Cardiac muscle cell (in vitro differentiated cells and primary cell): ENCODE results near the gene AQP12A. TPM values are rescaled to one million over a fixed set of nuclear protein-coding genes. Genes with fewer than 3 reads are reported as not detected.
"Not testable (repeated sequence)": the region's sequence is repeated elsewhere in the genome, so short reads cannot be mapped to it uniquely, and the experiment has no call there.

Experiments
- DNase-seq, 2 donors: peaks; one replicate each; pipeline versions ENCODE4 v3.0.0 to v3.0.0-alpha.2; 2010 to 2017; ENCODE audit warnings: low read depth in 1 of 2, low spot score in 1 of 2
- H3K27ac ChIP-seq: fragments of 200-600 bp; sonication (generic); 2 replicates; pipeline ENCODE4 v1.5.1; 2016
- H3K27me3 ChIP-seq: fragments of 200-600 bp; sonication (generic); 2 replicates; pipeline ENCODE4 v1.6.0; 2016; ENCODE audit warnings: control low read depth
- H3K36me3 ChIP-seq: fragments of 200-600 bp; sonication (generic); 2 replicates; pipeline ENCODE4 v1.5.1; 2016; ENCODE audit warnings: control low read depth
- H3K4me1 ChIP-seq: fragments of 200-600 bp; sonication (generic); 2 replicates; pipeline ENCODE4 v1.8.1; 2017; ENCODE audit warnings: low read depth, mild to moderate bottlenecking, mixed run types
- H3K4me3 ChIP-seq: fragments of 200-600 bp; sonication (generic); 2 replicates; pipeline ENCODE4 v1.5.1; 2016; ENCODE audit warnings: mild to moderate bottlenecking
- H3K9me3 ChIP-seq: fragments of 200-600 bp; sonication (generic); 2 replicates; pipeline ENCODE4 v1.5.1; 2017; ENCODE audit warnings: low read depth, mild to moderate bottlenecking, control low read depth
- polyA plus RNA-seq: library from polyadenylated mRNA; unstranded; fragments of >200 nt; fragmentation: Nextera tagmentation; extraction: Ambion mirVana; gene quantifications from 2 replicates; pipeline ENCODE4 v1.2.1, GENCODE V29; 2016
- total RNA-seq: library from RNA; depleted of rRNA; stranded (reverse); fragments of >200 nt; gene quantifications from 2 replicates; pipeline ENCODE4 v1.2.3, GENCODE V29; 2016
- TF ChIP-seq, protein P1 (sequence below): IDR thresholded peaks from 2 replicates; pipeline ENCODE4 v1.5.1; 2012; ENCODE audit warnings: low read depth, mild to moderate bottlenecking, low read length

The AQP12A gene
- total and polyA plus RNA-seq, 2 experiments from 2014 or later = not detected

DNA sequence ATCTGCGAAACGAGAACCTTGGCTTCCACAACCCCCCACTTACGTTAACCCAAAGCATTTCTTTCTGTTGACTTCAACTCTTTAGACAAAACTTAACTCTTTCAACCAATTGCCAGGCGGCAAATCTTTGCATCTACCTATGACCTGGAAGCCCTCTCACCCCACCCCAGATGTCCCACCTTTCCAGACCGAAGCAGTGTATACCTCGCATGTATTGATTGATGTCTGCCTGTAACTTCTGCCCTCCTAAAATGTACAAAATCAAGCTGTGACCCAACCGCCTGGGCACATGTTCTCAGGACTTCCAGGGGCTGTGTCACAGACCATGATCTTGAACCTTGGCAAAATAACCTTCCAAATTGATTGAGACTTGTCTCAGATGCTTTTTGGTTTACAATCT lies 21.3 kb upstream of the AQP12A start:
- peaks cover 41% of the 10 kb centered on the region for H3K27me3 ChIP-seq
- H3K4me3 ChIP-seq = no peak overlapping the region
- DNase-seq = no peak
- no peaks in the 10 kb centered on the region for H3K36me3 ChIP-seq
- no peaks in the 10 kb centered on the region for H3K4me1 ChIP-seq
- H3K27ac ChIP-seq = no peak overlapping the region
- TF ChIP-seq, protein P1, sequence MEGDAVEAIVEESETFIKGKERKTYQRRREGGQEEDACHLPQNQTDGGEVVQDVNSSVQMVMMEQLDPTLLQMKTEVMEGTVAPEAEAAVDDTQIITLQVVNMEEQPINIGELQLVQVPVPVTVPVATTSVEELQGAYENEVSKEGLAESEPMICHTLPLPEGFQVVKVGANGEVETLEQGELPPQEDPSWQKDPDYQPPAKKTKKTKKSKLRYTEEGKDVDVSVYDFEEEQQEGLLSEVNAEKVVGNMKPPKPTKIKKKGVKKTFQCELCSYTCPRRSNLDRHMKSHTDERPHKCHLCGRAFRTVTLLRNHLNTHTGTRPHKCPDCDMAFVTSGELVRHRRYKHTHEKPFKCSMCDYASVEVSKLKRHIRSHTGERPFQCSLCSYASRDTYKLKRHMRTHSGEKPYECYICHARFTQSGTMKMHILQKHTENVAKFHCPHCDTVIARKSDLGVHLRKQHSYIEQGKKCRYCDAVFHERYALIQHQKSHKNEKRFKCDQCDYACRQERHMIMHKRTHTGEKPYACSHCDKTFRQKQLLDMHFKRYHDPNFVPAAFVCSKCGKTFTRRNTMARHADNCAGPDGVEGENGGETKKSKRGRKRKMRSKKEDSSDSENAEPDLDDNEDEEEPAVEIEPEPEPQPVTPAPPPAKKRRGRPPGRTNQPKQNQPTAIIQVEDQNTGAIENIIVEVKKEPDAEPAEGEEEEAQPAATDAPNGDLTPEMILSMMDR = no peak
- H3K9me3 ChIP-seq = no peaks in the 10 kb centered on the region

DNA sequence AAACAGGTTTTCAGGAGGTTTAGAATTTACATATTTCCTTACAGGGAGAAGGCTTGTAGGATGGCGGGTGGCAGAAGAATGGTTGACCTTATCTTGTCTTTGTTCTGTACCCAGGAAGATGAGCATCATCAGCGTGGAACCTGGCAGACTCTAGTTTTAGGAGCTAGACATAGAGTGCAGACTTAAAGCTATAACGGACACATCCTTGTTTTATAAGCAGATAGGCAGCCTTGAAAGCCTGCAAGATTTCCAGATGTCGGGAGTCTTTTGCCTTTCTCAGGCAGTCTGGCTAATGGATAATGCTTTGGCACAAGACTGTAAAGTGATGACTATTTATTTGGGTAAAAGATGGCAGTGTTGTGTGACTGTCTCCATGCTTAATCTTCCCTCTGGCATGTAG lies 20.7 kb upstream of the AQP12A start:
- H3K9me3 ChIP-seq = no peaks in the 10 kb centered on the region
- no peak overlapping the region for H3K4me3 ChIP-seq
- no peak overlapping the region for H3K27ac ChIP-seq
- TF ChIP-seq, protein P1 = no peak
- DNase-seq = no peak
- no peaks in the 10 kb centered on the region for H3K4me1 ChIP-seq
- no peaks in the 10 kb centered on the region for H3K36me3 ChIP-seq
- H3K27me3 ChIP-seq = peaks cover 41% of the 10 kb centered on the region

DNA sequence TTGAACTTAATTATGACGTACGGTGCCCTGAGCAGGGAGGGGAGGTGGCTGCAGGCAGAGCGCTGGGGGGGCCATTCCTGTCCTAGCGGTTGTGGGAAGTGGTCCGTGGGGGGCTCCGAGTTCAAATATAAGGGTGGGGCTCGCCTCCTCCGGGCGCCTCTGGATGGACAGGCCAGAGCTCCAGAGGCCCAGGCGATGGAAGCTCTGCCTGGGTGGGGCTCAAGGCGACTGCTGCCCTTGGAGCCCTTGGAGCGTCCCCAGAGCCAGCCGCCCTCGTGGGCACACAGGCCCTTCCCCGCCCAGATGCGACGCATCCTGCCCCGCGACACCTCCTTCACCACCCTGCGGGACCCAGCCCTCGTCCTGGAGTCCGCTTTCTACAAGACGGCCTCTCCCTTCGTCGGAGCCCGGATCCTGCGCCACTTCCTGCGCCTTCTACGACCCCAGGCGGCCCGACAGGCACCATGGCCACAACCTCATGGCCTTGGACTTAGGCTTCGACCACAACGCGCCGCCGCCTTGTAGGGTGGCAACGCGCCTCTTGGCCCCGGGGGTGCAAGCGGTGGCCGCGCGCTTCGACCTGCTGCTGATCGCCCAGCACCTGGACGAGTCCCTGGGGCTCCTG lies 19.5 kb upstream of the AQP12A start:
- Histone ChIP-seq H3K27ac (no peak overlapping the region), H3K9me3 (no peaks in the 10 kb centered on the region), H3K27me3 (peaks cover 41% of the 10 kb centered on the region), H3K36me3 (no peaks in the 10 kb centered on the region), H3K4me1 (no peaks in the 10 kb centered on the region), H3K4me3 (no peak overlapping the region)
- DNase-seq = no peak
- TF ChIP-seq, protein P1 = no peak

DNA sequence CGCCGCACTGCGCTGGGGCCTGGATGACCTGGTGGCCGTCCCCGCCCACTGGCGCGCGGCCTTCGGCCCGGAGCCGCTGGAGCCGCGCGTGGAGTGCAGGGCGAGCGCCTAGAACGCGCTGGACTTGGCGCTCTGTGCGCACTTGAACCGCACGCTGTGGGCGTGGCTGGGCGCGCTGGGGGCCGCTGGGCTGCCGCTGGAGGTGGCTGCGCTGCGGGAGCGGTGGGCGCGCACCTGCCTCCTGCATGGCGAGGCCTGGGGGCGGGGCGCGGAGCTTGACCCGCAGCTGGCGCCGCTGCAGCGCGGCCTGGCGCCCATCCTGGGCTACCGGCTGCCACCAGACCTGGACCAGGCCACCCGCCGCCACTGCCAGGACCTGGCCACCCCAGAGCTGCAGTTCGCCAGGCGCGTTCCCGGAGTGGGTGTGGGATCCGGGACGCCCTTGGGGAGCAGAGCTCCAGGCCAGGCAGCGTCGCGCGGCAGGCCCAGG lies 18.9 kb upstream of the AQP12A start:
- Histone ChIP-seq H3K9me3 (no peaks in the 10 kb centered on the region), H3K27ac (no peak overlapping the region), H3K36me3 (no peaks in the 10 kb centered on the region), H3K4me1 (no peaks in the 10 kb centered on the region), H3K27me3 (peaks cover 41% of the 10 kb centered on the region), H3K4me3 (no peak overlapping the region)
- DNase-seq = no peak
- TF ChIP-seq, protein P1 = no peak

DNA sequence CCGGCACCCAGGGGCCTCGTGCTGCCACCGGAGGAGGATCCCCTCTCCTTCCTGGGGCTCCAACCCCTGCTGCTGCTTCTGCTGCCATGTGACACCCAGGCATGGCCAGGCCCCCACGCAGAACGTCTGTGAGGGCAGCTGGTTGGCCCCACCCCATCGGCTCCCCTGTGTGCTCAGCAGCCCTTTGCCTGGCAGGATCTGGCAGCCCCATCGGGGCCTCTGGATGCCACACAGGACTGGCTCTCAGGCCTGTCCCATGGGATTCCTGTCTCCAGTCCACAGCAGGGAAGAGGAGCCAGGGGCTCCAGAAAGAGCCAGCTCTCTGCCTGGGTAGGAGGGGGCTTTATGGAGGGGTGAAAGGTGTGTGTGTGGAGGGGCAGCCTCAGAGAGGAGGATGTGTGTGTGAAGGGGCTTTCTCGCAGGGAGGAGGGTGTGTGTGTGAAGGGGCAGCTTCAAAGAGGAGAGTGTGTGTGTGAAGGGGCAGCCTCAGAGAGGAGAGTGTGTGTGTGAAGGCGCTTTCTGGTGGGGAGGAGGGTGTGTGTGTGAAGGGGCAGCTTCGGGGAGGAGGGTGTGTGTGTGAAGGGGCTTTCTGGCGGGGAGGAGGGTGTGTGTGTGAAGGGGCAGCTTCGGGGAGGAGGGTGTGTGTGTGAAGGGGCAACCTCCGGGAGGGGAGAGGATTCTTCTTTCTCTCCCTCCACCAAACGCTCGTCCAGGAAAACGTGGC lies 17.0 kb upstream of the AQP12A start:
- H3K4me3 ChIP-seq, DNase-seq, H3K4me1 ChIP-seq, H3K36me3 ChIP-seq, H3K9me3 ChIP-seq, H3K27ac ChIP-seq: not testable (repeated sequence)
- H3K27me3 ChIP-seq = peaks cover 41% of the 10 kb centered on the region

DNA sequence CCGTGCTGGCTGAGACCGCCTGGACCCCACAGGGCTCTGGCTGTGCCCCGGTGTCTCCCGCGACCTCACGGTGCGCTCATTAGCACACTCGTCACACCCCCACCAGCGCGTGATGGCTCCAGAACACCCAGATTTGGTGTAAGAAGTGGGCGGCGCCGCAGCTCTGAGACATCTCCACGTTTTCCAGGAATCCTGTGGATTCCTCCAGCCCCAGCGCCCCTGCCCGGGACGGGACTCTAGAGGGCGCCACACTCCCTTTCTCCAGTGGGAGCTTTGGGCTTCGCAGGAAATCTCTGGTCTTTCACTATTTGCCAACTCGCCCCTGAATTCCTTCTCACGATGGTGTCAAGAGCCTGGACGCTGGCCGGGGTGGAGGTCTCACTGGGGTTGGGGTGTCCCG lies 16.3 kb upstream of the AQP12A start:
- H3K4me1 ChIP-seq, H3K9me3 ChIP-seq, H3K27ac ChIP-seq, H3K36me3 ChIP-seq, H3K4me3 ChIP-seq, DNase-seq: not testable (repeated sequence)
- H3K27me3 ChIP-seq = peaks cover 34% of the 10 kb centered on the region

DNA sequence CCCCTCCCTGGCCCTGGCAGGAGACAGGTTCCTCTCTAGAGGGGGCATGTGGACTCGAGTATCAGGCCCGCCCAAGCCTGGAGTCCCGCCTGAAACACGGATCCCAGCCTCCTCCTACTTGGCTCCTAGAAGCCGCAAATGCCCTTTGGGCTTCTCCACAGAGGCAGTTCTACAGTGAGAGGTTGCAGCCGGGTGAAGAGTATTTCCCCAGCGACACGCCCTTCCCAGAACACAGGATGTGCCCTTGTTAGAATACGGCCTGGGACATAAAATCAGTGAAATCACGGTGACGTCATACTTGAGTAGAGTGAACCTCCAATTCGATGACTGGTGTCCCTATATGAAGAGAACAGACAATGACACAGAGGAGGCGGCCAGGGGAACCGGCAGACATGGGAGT lies 13.6 kb upstream of the AQP12A start:
- not testable (repeated sequence) for H3K4me3 ChIP-seq, DNase-seq, H3K4me1 ChIP-seq, H3K36me3 ChIP-seq, H3K9me3 ChIP-seq, H3K27me3 ChIP-seq, H3K27ac ChIP-seq

DNA sequence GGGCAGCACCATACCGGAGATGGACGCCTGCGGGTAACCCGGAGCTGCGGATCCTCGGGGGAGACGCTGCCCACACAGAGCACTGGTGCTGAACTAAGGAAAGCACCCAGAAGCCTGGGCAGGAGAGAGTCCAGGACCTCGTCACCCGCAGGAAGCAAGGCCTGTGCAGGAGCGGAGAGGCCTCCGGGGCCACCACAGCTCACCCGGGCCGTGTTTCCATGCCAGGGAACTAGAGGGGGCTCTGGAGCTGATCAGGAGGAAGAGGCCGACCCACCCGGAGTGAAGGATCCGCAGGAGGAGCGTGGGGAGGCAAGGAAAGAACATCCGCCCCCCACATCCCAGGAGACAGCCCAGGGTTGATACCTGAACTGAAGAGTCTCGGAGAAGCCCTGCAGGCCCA lies 12.8 kb upstream of the AQP12A start:
- not testable (repeated sequence) for H3K9me3 ChIP-seq, H3K27ac ChIP-seq, H3K27me3 ChIP-seq, H3K36me3 ChIP-seq, H3K4me3 ChIP-seq, H3K4me1 ChIP-seq, DNase-seq

DNA sequence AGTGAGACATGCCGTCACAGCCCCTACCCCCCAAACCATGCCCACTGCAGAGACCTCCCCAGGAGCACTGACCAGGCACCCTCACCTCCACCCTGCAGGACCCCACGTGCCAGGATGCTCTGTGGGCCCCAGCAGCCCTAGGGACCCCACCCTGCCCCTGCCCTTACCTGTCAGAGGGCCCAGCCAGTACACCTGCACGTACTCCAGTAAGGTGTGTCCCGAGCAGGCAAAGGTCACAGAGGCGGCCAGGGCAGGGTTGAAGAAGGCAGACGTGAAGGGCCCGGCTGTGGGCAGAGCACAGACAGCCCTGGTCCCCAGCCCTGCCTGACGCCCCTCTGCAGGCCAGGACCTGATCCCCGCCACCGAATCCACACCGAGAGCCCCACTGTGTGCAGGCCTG lies 11.5 kb upstream of the AQP12A start:
- DNase-seq, H3K36me3 ChIP-seq, H3K27ac ChIP-seq: not testable (repeated sequence)

More for the DNA sequence above, 11.5 kb upstream of the AQP12A start:
- not testable (repeated sequence) for H3K4me1 ChIP-seq, H3K4me3 ChIP-seq, H3K9me3 ChIP-seq, H3K27me3 ChIP-seq
